ENCODE data around the gene DOK4.

DOK4 gene

DNA sequence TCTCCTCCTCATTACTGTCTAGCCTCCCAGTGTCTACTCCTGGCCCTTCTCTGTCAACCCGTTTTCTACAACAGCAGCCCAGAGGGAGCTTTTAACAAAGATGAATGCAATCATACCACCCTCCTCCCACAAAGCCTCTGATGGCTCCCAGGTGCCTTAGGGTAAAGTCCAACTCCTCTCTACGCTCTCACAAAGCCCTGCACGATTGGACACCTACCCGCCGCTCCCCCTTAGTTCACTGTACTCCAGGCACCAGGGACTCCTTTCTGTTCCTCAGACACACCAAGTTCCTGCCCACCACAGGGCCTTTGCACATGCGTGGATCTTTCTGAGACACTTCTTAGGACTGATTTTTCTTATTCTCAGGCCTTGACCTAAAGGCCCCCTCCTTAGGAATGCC, 32.6 kb upstream of the DOK4 start:
- DNase-seq = no peak

GRCh38 chr16:57518520-57518919, 32.2 kb upstream of the DOK4 start:
- DNase-seq = no peak

DNA sequence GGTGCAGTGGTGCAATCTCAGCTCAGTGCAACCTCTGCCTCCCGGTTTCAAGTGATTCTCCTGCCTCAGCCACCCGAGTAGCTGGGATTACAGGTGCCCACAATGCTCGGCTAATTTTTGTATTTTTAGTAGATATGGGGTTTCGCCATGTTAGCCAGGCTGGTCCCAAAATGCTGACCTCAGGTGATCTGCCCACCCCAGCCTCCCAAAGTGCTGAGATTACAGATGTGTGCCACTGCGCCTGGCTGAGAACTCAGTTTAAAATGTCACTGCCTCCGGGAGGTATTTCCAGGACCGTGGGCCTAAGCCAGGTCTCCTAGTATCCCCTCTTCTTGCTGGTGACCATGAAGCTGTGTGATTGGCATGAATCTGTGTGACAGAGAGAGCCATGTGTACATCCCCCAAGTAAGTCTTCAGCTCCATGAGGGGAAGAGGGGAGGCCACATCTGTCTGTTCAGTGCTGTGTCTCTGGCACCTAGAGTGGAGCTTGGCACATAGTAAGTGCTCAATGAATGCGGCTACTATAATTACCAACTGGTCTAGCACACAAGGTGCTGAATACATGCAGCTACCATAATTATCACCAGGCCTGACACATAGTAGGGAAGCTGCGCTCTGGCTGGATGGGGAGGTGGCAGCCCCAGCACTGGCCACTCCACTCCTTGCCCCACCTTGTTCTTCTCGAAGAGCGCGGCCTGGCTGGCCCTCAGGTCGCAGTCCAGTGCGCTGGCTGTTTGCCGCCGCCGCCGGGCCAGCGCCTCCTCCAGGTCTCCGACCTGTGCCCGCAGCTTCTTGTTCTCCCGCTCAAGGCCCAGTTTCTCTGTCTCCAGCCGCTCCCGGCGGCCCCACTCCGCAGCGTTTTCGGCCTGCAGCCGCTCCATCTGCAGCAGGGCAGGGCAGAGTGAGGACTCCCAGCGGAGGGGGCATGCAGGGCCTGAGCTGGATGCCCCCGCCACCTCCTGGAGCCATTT, 31.4 kb upstream of the DOK4 start:
- DNase-seq = no peak

GRCh38 chr16:57516773-57517172, 30.5 kb upstream of the DOK4 start:
- DNase-seq = no peak

DNA sequence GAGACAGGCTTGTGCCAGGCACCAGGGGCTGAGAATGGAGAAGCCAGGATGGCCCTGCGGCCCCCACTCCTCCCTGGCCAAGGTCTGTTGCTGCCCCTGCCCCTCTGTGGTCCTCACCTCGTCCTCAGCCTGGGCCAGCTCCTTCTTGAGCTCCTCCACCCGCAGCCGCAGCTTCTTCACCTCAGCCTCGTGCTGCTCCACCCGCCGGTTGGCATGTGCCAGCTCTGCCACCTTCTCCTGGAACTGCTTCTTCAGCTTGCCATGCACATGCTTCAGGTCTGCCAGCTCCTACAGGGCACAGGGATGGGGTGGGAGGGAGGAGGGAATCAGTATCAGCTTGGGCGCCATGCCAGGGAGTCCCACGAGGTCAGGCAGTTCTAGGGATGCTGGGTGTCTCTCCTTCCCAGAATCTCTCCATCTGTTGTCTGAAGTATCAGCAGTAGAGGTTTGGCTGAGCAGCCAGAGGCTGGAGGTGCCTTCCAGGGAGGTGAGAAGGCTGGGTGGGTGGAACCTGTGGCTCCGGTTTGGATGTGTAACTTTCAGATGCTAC, 30.0 kb upstream of the DOK4 start:
- DNase-seq = no peak

DNA sequence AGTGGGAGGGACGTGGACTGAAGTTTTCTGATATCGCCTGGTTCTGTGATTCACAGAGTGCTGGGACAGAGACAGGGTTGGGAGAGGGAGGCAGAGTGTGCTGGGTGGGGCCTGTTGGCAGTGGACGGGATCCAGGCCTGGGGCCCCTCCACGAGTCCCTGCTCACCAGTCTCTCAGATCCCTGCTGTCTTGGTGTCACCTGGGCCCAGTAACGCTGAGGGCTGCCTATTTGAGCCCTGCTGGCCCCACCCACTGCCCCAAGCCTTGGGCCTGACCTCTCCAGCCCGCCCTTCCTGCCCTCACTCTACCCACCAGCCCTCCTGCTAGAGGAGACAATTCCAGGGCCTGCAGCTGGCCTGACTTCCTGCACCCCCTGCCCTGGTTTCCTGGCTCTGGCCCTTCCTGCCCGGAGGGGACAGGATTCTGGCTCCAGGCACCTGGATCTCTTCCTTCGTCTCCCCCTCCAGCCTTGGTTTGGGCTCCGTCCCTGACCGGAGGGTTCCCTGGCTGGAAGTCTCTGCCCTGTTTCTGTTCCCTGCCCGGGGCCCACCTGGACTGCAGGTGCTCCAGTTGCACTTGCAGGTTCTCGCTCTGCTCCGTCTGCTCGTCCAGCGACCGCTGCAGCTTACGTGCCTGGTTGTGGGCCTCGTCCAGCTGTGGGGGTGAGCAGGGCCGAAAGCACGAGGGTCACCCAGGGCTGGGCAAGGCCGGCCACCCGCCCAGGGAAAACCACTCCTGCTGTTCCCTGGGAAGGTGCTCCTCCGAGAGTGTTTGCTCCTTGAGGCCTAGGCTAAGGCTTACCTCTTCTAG, 28.7 kb upstream of the DOK4 start:
- DNase-seq = no peak

DNA sequence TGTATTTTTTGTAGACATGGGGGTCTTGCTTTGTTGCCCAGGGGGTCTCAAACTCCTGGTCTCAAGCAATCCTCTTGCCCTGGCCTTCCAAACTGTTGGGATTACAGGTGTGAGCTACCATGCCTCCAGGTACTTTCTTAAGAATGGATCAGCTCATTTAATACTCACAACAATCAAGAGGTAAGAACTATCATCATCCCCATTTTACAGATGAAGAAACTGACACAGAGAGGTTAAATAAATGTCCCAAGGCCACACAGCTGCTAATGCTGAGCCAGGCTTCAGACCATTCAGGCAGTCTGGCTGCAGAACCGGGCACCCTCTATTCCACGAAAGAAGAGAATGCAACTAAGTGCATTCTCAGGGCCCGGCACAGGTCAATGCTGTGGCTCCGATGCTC, 28.1 kb upstream of the DOK4 start:
- DNase-seq = no peak

- DNase-seq = no peak
Observed at GRCh38 chr16:57513371-57514102, 27.2 kb upstream of the DOK4 start.

- DNase-seq = no peak
Observed at GRCh38 chr16:57512296-57513001, 26.2 kb upstream of the DOK4 start.

- no peak for DNase-seq
Observed at GRCh38 chr16:57510016-57510871, 24.0 kb upstream of the DOK4 start.

DNA sequence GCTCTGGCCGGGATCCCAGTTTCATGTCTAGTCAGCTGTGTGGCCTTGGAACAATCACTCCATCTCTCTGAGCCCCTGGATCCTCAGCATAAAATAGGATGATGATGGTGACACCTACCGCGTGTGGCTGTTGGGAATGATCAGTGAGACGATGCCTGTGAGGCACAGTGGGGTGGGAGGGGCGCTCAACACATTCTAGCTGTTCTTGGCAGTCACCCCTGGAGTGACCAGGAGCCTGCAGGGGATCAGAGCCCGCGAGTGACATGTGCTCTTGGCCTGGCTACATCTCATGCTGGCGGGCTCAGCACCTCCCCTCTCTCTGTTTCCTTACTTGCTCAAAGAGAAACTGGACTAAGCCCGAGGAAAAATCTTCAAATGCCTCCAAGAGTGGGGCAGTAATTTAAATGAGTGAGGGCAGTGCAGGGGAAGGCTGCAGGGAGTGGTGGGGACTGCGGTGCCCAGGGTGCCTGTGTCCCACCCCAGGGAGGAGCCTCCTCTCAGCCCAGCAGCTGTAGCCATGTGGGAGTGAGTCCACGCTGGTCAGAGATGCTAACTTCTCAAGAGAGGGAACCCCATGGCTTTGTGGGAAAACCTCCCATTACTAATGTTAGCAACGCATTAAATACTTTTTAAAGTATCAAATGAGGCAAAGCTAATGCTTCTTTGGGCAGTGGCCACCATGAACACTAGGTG, 23.1 kb upstream of the DOK4 start:
- DNase-seq = no peak

- DNase-seq = no peak
Observed at GRCh38 chr16:57508035-57508425, 21.7 kb upstream of the DOK4 start.

DNA sequence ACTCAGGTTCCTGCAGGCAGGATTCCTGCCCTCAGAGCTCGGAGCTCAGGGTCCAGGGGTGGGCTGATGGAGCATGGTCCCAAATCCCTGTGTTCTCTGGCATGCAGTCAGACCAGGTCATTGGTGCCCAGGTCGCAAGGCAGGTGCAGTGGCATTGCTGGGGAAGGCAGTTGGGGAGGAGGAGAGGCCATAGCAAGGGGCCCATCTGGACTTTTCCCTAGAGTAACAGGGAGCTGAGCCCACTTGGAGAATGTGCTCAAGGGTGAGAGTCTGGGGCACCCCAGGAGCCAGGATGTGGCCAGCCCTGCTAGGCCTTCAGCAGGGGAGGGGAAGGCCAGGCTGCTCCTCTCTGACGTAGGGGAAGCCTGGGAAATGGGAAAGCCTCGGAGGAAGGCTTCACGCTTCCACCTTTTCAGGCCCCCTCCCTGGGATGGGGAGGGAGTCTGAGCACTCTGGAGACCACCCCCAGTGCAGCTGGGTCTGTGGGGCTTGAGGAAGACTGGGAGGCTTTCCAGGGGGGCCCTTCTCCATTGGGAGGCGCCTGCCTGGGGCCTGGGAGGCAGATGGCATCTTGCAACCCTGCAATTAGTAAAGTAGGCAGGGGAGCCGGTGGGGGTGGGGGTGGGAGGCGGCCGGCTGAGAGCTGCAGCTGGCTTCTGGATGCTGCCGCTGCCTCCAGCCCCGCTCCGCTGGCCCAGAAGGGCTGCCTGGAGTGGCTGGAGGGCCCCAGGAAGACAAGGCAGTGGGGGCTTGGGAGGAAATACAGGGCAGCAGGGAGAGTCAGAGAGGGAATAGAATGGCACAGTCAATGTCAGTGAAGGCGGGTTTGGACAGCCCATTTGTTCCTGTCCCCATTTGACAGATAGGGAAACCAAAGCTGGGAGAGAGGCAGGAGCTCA, 21.1 kb upstream of the DOK4 start:
- no peak for DNase-seq

DNA sequence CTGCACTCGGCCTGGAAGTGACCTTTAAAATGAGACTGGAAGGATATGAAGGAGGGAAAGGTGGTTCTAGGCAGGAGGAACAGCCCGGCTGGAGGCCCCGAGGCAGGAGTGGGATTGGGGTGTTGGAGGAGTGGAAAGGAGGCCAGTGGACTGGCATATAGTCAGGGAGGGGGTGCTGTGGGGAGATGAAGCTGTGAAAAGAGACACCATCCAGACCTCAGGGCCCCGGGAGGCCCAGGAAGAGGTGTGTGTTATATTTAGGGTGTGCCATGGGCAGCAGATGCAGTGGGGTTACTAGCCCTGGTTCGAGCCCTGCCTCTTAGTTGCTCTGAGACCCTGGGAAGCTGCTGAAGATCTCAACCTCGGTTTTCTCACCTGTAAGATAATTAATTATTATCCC, 18.9 kb upstream of the DOK4 start:
- no peak for DNase-seq

- DNase-seq = no peak
Observed at GRCh38 chr16:57504491-57504890, 18.2 kb upstream of the DOK4 start.

DNA sequence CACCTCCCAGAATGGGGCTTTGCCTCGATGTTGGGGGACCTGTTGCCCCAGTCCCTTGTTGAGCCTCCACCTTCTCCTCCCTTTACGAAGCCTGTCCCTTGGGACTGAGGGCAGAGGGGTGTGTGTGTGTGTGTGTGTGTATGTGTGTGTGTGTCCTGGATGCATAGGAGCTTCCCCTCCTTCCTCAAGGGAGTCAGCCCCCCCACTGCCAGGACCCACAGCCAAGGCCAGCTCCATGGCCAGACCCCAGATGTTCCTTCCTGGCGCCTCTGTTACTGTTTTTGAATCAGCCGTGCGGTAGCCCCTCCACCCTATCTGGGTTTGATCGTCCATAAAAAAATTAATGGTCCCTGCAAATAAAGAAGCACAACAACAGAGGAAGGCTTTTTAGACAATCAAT, 17.7 kb upstream of the DOK4 start:
- DNase-seq = no peak

GRCh38 chr16:57503366-57503765, 17.1 kb upstream of the DOK4 start:
- DNase-seq = no peak

DNA sequence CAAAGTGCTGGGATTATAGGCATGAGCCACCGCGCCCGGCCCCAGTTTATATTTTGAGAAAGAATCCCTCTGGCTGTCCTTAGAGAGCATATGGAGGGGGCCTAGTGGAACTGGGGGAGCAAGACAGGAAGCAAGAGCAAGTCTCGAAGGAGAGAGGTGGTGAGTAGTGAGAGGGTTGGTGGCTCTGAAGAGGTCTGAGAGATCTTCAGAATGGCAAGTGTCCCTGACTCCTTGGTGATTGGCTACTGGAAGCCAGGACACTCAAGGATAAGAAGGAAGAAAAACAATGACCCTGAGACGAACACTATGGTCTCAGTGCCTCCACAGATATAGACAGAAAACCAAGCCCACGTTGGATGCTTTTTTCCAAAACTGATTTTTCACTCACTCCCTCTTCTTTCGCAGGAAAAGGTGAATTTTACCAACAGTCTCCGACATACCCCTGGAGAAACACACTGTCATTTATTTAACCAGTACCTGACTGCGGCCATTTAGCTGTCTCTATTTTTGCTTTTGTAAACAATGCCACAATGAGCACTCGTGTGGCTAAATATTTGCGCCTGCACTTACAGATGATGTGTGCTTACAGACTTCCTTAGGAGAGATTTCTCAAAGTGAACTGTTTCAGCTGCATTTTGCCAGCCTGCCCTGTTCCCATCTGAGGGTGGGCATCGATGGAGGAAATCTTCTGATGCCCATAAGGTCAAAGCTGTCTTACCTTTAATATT, 15.9 kb upstream of the DOK4 start:
- no peak for DNase-seq

- DNase-seq = no peak
Observed at GRCh38 chr16:57501492-57501891, 15.2 kb upstream of the DOK4 start.

Measured in cerebellar nuclear complex (tissue), 1 donor.